ENCODE data around the gene CYSLTR1. TPM values are rescaled to one million over a fixed set of nuclear protein-coding genes. Genes with fewer than 3 reads are reported as not detected.

The CYSLTR1 gene
- polyA plus RNA-seq, 2 of the 4 experiments (the other 2 are of a cell fraction), result not detected

DNA sequence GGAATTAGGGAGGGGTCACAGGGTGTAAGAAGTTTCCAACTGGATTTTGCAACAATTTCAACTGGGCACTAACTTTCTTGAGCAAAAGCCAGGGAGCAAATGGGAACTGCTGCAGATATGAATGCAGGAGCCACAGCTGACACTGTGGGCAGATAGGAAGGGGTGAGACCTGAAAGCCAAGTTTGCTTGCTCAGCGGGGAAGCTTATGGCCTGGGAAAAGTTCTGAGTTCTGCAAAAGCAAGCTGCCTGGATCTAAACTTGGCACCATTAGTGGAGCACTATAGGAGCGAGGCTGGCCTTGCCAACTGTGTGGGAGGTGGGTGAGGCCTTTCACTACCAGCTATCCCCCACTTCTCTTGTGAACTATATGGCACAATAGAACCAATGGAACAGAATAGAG is 11.1 kb downstream of the CYSLTR1 start:
- TF ChIP-seq SREBF2 (IDR thresholded peaks at IDR 0.05), result no peak
- TF ChIP-seq CEBPB (IDR thresholded peaks at IDR 0.05), result no peak
- TF ChIP-seq JUNB (IDR thresholded peaks at IDR 0.05), result no peak
- no peak for TF ChIP-seq POLR2AphosphoS2 (conservative IDR thresholded peaks at IDR 0.05; ENCODE audit: low read length)
- TF ChIP-seq, protein P1, sequence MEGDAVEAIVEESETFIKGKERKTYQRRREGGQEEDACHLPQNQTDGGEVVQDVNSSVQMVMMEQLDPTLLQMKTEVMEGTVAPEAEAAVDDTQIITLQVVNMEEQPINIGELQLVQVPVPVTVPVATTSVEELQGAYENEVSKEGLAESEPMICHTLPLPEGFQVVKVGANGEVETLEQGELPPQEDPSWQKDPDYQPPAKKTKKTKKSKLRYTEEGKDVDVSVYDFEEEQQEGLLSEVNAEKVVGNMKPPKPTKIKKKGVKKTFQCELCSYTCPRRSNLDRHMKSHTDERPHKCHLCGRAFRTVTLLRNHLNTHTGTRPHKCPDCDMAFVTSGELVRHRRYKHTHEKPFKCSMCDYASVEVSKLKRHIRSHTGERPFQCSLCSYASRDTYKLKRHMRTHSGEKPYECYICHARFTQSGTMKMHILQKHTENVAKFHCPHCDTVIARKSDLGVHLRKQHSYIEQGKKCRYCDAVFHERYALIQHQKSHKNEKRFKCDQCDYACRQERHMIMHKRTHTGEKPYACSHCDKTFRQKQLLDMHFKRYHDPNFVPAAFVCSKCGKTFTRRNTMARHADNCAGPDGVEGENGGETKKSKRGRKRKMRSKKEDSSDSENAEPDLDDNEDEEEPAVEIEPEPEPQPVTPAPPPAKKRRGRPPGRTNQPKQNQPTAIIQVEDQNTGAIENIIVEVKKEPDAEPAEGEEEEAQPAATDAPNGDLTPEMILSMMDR (IDR thresholded peaks at IDR 0.05), result no peak
- no peak for TF ChIP-seq RNF2 (IDR thresholded peaks at IDR 0.05; ENCODE audit: borderline replicate concordance, low read depth)
- TF ChIP-seq, protein P2, sequence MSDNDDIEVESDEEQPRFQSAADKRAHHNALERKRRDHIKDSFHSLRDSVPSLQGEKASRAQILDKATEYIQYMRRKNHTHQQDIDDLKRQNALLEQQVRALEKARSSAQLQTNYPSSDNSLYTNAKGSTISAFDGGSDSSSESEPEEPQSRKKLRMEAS (IDR thresholded peaks at IDR 0.05), result no peak
- no peak for TF ChIP-seq RCOR1 (IDR thresholded peaks at IDR 0.05; ENCODE audit: low read depth, low read length)
- TF ChIP-seq NR3C1 (IDR thresholded peaks at IDR 0.05), result no peak
- TF ChIP-seq KDM1A (IDR thresholded peaks at IDR 0.05; ENCODE audit: low read depth), result no peak
- no peak for TF ChIP-seq EHF (CRISPR knock-in tag; IDR thresholded peaks at IDR 0.05)
- no peak for TF ChIP-seq EP300 (IDR thresholded peaks at IDR 0.05)
- TF ChIP-seq MAZ (IDR thresholded peaks at IDR 0.05; ENCODE audit: borderline replicate concordance, low read depth, low read length), result no peak
- no peak for TF ChIP-seq KDM5A (IDR thresholded peaks at IDR 0.05)
- WGBS (ENCODE audit: missing lambda C conversion rate), result 0% methylated on average over 1 of the region's 2 CpGs
- H3K4me1 ChIP-seq, result no peaks in the 10 kb centered on the region
- FAIRE-seq (no peak), DNase-seq (ENCODE audit: low read depth in 1 of 2, low spot score in 1 of 2) (no peak), ATAC-seq (no peak)
- H3K4me2 ChIP-seq, result no peak overlapping the region
- H3K9me3 ChIP-seq, result no peaks in the 10 kb centered on the region
- H3K4me3 ChIP-seq, result no peak overlapping the region
- CTCF ChIA-PET, result no interaction called here
- POLR2A ChIA-PET, result no interaction called here
- no peak overlapping the region for H3K27ac ChIP-seq

DNA sequence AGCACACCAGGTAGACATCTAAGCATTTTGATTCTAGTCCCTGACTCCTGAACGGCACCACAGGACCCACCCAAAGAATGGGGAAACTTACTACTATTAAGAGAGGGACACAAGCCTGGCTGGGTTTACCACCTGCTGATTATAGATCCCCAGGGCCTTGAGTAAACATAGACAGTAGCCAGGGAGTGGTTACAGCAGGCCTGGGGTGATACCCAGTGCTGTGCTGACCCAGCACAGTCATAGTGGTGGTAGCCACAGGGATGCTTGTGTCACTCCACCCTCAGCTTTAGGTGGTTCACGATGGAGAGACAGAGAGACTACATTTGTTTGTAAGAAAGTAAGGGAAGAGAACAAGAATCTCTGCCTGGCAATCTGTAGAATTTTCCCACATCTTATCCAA is 11.7 kb downstream of the CYSLTR1 start:
- POLR2A ChIA-PET, result no interaction called here
- no peak for ATAC-seq

More for the DNA sequence above, 11.7 kb downstream of the CYSLTR1 start:
- no peak overlapping the region for H3K4me3 ChIP-seq
- DNase-seq (ENCODE audit: low read depth in 1 of 2, low spot score in 1 of 2) (no peak), FAIRE-seq (no peak)
- H3K27ac ChIP-seq, result no peak overlapping the region
- 3% methylated on average over 2 of the region's 2 CpGs for WGBS (ENCODE audit: missing lambda C conversion rate)
- CTCF ChIA-PET, result no interaction called here
- no peak overlapping the region for H3K4me2 ChIP-seq
- TF ChIP-seq POLR2A (IDR thresholded peaks at IDR 0.05; ENCODE audit: low read length) (no peak), ZNF302 (CRISPR knock-in tag; IDR thresholded peaks at IDR 0.05) (no peak), ZC3H11A (IDR thresholded peaks at IDR 0.05) (no peak), BHLHE40 (IDR thresholded peaks at IDR 0.05; ENCODE audit: low read depth, low read length) (no peak), CHD4 (IDR thresholded peaks at IDR 0.05; ENCODE audit: borderline replicate concordance) (no peak), HOXB5 (CRISPR knock-in tag; IDR thresholded peaks at IDR 0.05) (no peak), RCOR1 (IDR thresholded peaks at IDR 0.05; ENCODE audit: low read depth, low read length) (no peak), RNF2 (IDR thresholded peaks at IDR 0.05; ENCODE audit: borderline replicate concordance, low read depth) (no peak), SMC3 (IDR thresholded peaks at IDR 0.05) (no peak), CBX2 (IDR thresholded peaks at IDR 0.05; ENCODE audit: borderline replicate concordance, low read depth) (no peak), NR3C1 (IDR thresholded peaks at IDR 0.05) (no peak)
- TF ChIP-seq, protein P3, sequence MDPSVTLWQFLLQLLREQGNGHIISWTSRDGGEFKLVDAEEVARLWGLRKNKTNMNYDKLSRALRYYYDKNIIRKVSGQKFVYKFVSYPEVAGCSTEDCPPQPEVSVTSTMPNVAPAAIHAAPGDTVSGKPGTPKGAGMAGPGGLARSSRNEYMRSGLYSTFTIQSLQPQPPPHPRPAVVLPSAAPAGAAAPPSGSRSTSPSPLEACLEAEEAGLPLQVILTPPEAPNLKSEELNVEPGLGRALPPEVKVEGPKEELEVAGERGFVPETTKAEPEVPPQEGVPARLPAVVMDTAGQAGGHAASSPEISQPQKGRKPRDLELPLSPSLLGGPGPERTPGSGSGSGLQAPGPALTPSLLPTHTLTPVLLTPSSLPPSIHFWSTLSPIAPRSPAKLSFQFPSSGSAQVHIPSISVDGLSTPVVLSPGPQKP (IDR thresholded peaks at IDR 0.05; ENCODE audit: low read depth, low read length), result no peak
- TF ChIP-seq, protein P1 (IDR thresholded peaks at IDR 0.05), result no peak
- TF ChIP-seq, protein P4, sequence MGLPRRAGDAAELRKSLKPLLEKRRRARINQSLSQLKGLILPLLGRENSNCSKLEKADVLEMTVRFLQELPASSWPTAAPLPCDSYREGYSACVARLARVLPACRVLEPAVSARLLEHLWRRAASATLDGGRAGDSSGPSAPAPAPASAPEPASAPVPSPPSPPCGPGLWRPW (IDR thresholded peaks at IDR 0.05), result no peak
- no peaks in the 10 kb centered on the region for H3K9me3 ChIP-seq
- H3K4me1 ChIP-seq, result no peaks in the 10 kb centered on the region

Data from A549 (cell line).